ENCODE data around the gene WDFY1. TPM values are rescaled to one million over a fixed set of nuclear protein-coding genes. Genes with fewer than 3 reads are reported as not detected.

The WDFY1 gene
- total and polyA plus RNA-seq, 5 donors from 2014 or later = 24.9 to 67.1 (median 26.2) TPM

GRCh38 chr2:223909001-223909741 lies 36.0 kb downstream of the WDFY1 start:
- peaks cover 30% of the 10 kb centered on the region for H3K36me3 Mint-ChIP-seq
- peak overlapping the region in 2 of 3 donors; percentile 60 to 83 for H3K27ac Mint-ChIP-seq
- Histone ChIP-seq H3K27me3 (ENCODE audit: control insufficient read depth, insufficient read depth, low read length) (no peaks in the 10 kb centered on the region), H3K9me3 (ENCODE audit: control insufficient read depth in 2 of 2, low read length in 2 of 2) (no peaks in the 10 kb centered on the region), H3K4me3 (ENCODE audit: low read depth, low read length) (no peak overlapping the region), H3K36me3 (ENCODE audit: control insufficient read depth, insufficient read depth, low read length) (peaks cover 21% of the 10 kb centered on the region), H3K4me1 (ENCODE audit: control insufficient read depth, insufficient read depth, low read length, poor library complexity, severe bottlenecking) (no peaks in the 10 kb centered on the region), H3K27ac (ENCODE audit: insufficient read depth, low read length, poor library complexity, severe bottlenecking) (no peak overlapping the region)
- H3K9me3 Mint-ChIP-seq = no peaks in the 10 kb centered on the region
- DNase-seq (no peak), ATAC-seq (ENCODE audit: low read depth in 2 of 2) (no peak)
- no peak overlapping the region for H3K4me3 Mint-ChIP-seq
- H3K4me1 Mint-ChIP-seq = peaks cover 0 to 24% (median 16%) of the 10 kb centered on the region in 4 donors
- no peaks in the 10 kb centered on the region for H3K27me3 Mint-ChIP-seq

GRCh38 chr2:223908304-223908998 lies 36.7 kb downstream of the WDFY1 start:
- H3K27ac ChIP-seq (ENCODE audit: insufficient read depth, low read length, poor library complexity, severe bottlenecking) = no peak overlapping the region
- no peak for ATAC-seq (ENCODE audit: low read depth in 2 of 2)
- no peak overlapping the region for H3K4me3 ChIP-seq (ENCODE audit: low read depth, low read length)
- no peaks in the 10 kb centered on the region for H3K27me3 Mint-ChIP-seq
- no peaks in the 10 kb centered on the region for H3K27me3 ChIP-seq (ENCODE audit: control insufficient read depth, insufficient read depth, low read length)
- no peaks in the 10 kb centered on the region for H3K9me3 Mint-ChIP-seq
- H3K4me1 ChIP-seq (ENCODE audit: control insufficient read depth, insufficient read depth, low read length, poor library complexity, severe bottlenecking) = no peaks in the 10 kb centered on the region
- peaks cover 24% of the 10 kb centered on the region for H3K36me3 ChIP-seq (ENCODE audit: control insufficient read depth, insufficient read depth, low read length)
- H3K4me1 Mint-ChIP-seq = peaks cover 0 to 24% (median 16%) of the 10 kb centered on the region in 4 donors
- H3K36me3 Mint-ChIP-seq = peaks cover 30% of the 10 kb centered on the region
- H3K27ac Mint-ChIP-seq = peak overlapping the region; percentile 60 to 87 (median 83)
- no peak for DNase-seq
- H3K9me3 ChIP-seq (ENCODE audit: control insufficient read depth in 2 of 2, low read length in 2 of 2) = no peaks in the 10 kb centered on the region
- H3K4me3 Mint-ChIP-seq = no peak overlapping the region

GRCh38 chr2:223905996-223906395 lies 39.1 kb downstream of the WDFY1 start:
- H3K36me3 ChIP-seq (ENCODE audit: control insufficient read depth, insufficient read depth, low read length) = peaks cover 28% of the 10 kb centered on the region
- no peak overlapping the region for H3K4me3 Mint-ChIP-seq
- no peaks in the 10 kb centered on the region for H3K9me3 ChIP-seq (ENCODE audit: control insufficient read depth in 2 of 2, low read length in 2 of 2)
- no peak overlapping the region for H3K4me3 ChIP-seq (ENCODE audit: low read depth, low read length)
- H3K36me3 Mint-ChIP-seq = peaks cover 33% of the 10 kb centered on the region
- H3K27ac Mint-ChIP-seq = no peak overlapping the region
- no peak overlapping the region for H3K27ac ChIP-seq (ENCODE audit: insufficient read depth, low read length, poor library complexity, severe bottlenecking)
- H3K4me1 Mint-ChIP-seq = peaks cover 0 to 12% (median 10%) of the 10 kb centered on the region in 4 donors
- H3K4me1 ChIP-seq (ENCODE audit: control insufficient read depth, insufficient read depth, low read length, poor library complexity, severe bottlenecking) = no peaks in the 10 kb centered on the region
- H3K9me3 Mint-ChIP-seq = no peaks in the 10 kb centered on the region
- no peak for DNase-seq
- H3K27me3 Mint-ChIP-seq = no peaks in the 10 kb centered on the region
- H3K27me3 ChIP-seq (ENCODE audit: control insufficient read depth, insufficient read depth, low read length) = no peaks in the 10 kb centered on the region
- ATAC-seq (ENCODE audit: low read depth in 2 of 2) = no peak

- H3K36me3 Mint-ChIP-seq = peaks cover 43% of the 10 kb centered on the region
- H3K4me1 Mint-ChIP-seq = peaks cover 3 to 9% (median 9%) of the 10 kb centered on the region in 4 donors
- no peak overlapping the region for H3K4me3 ChIP-seq (ENCODE audit: low read depth, low read length)
- H3K27ac ChIP-seq (ENCODE audit: insufficient read depth, low read length, poor library complexity, severe bottlenecking) = no peak overlapping the region
- H3K27me3 ChIP-seq (ENCODE audit: control insufficient read depth, insufficient read depth, low read length) = no peaks in the 10 kb centered on the region
- DNase-seq (no peak), ATAC-seq (ENCODE audit: low read depth in 2 of 2) (no peak)
- no peaks in the 10 kb centered on the region for H3K9me3 Mint-ChIP-seq
- H3K9me3 ChIP-seq (ENCODE audit: control insufficient read depth in 2 of 2, low read length in 2 of 2) = no peaks in the 10 kb centered on the region
- no peaks in the 10 kb centered on the region for H3K4me1 ChIP-seq (ENCODE audit: control insufficient read depth, insufficient read depth, low read length, poor library complexity, severe bottlenecking)
- no peak overlapping the region for H3K4me3 Mint-ChIP-seq
- H3K27me3 Mint-ChIP-seq = no peaks in the 10 kb centered on the region
- H3K36me3 ChIP-seq (ENCODE audit: control insufficient read depth, insufficient read depth, low read length) = peaks cover 40% of the 10 kb centered on the region
- no peak overlapping the region for H3K27ac Mint-ChIP-seq
These were observed 43.3 kb downstream of the WDFY1 start for GRCh38 chr2:223901854-223902253.

GRCh38 chr2:223901311-223901710 lies 43.8 kb downstream of the WDFY1 start:
- H3K36me3 Mint-ChIP-seq = peaks cover 43% of the 10 kb centered on the region
- H3K27me3 ChIP-seq (ENCODE audit: control insufficient read depth, insufficient read depth, low read length) = no peaks in the 10 kb centered on the region
- H3K9me3 ChIP-seq (ENCODE audit: control insufficient read depth in 2 of 2, low read length in 2 of 2) = no peaks in the 10 kb centered on the region
- no peaks in the 10 kb centered on the region for H3K4me1 ChIP-seq (ENCODE audit: control insufficient read depth, insufficient read depth, low read length, poor library complexity, severe bottlenecking)
- peaks cover 8 to 15% (median 9%) of the 10 kb centered on the region in 4 donors for H3K4me1 Mint-ChIP-seq
- H3K27ac Mint-ChIP-seq = no peak overlapping the region
- no peak for DNase-seq
- no peak overlapping the region for H3K4me3 Mint-ChIP-seq
- H3K4me3 ChIP-seq (ENCODE audit: low read depth, low read length) = no peak overlapping the region
- no peaks in the 10 kb centered on the region for H3K9me3 Mint-ChIP-seq
- H3K36me3 ChIP-seq (ENCODE audit: control insufficient read depth, insufficient read depth, low read length) = peaks cover 40% of the 10 kb centered on the region
- no peaks in the 10 kb centered on the region for H3K27me3 Mint-ChIP-seq
- no peak overlapping the region for H3K27ac ChIP-seq (ENCODE audit: insufficient read depth, low read length, poor library complexity, severe bottlenecking)
- ATAC-seq (ENCODE audit: low read depth in 2 of 2) = no peak

- H3K4me3 Mint-ChIP-seq = no peak overlapping the region
- DNase-seq = no peak
These were observed 44.6 kb downstream of the WDFY1 start for GRCh38 chr2:223900531-223900930.

GRCh38 chr2:223900066-223900465 lies 45.1 kb downstream of the WDFY1 start:
- no peaks in the 10 kb centered on the region for H3K4me1 ChIP-seq (ENCODE audit: control insufficient read depth, insufficient read depth, low read length, poor library complexity, severe bottlenecking)
- no peak for DNase-seq
- no peaks in the 10 kb centered on the region for H3K9me3 ChIP-seq (ENCODE audit: control insufficient read depth in 2 of 2, low read length in 2 of 2)
- H3K27ac Mint-ChIP-seq = no peak overlapping the region
- no peaks in the 10 kb centered on the region for H3K9me3 Mint-ChIP-seq
- H3K27me3 ChIP-seq (ENCODE audit: control insufficient read depth, insufficient read depth, low read length) = no peaks in the 10 kb centered on the region
- H3K36me3 ChIP-seq (ENCODE audit: control insufficient read depth, insufficient read depth, low read length) = peaks cover 41% of the 10 kb centered on the region
- ATAC-seq (ENCODE audit: low read depth in 2 of 2) = no peak
- H3K4me1 Mint-ChIP-seq = peaks cover 8 to 16% (median 10%) of the 10 kb centered on the region in 4 donors
- no peaks in the 10 kb centered on the region for H3K27me3 Mint-ChIP-seq
- no peak overlapping the region for H3K4me3 Mint-ChIP-seq
- H3K27ac ChIP-seq (ENCODE audit: insufficient read depth, low read length, poor library complexity, severe bottlenecking) = no peak overlapping the region
- H3K4me3 ChIP-seq (ENCODE audit: low read depth, low read length) = no peak overlapping the region
- H3K36me3 Mint-ChIP-seq = peaks cover 45% of the 10 kb centered on the region

More at GRCh38 chr2:223900531-223900930, 44.6 kb downstream of the WDFY1 start:
- Mint-ChIP-seq H3K36me3 (peaks cover 43% of the 10 kb centered on the region), H3K27me3 (no peaks in the 10 kb centered on the region), H3K4me1 (peaks cover 8 to 16% (median 10%) of the 10 kb centered on the region in 4 donors), H3K27ac (no peak overlapping the region), H3K9me3 (no peaks in the 10 kb centered on the region)
- no peak overlapping the region for H3K4me3 ChIP-seq (ENCODE audit: low read depth, low read length)
- no peaks in the 10 kb centered on the region for H3K27me3 ChIP-seq (ENCODE audit: control insufficient read depth, insufficient read depth, low read length)
- ATAC-seq (ENCODE audit: low read depth in 2 of 2) = no peak
- H3K9me3 ChIP-seq (ENCODE audit: control insufficient read depth in 2 of 2, low read length in 2 of 2) = no peaks in the 10 kb centered on the region
- H3K27ac ChIP-seq (ENCODE audit: insufficient read depth, low read length, poor library complexity, severe bottlenecking) = no peak overlapping the region
- peaks cover 40% of the 10 kb centered on the region for H3K36me3 ChIP-seq (ENCODE audit: control insufficient read depth, insufficient read depth, low read length)
- H3K4me1 ChIP-seq (ENCODE audit: control insufficient read depth, insufficient read depth, low read length, poor library complexity, severe bottlenecking) = no peaks in the 10 kb centered on the region

All from CD4-positive, CD25-positive, alpha-beta regulatory T cell (primary cell).